GM12878 (cell line): ENCODE data around the gene C1orf52. TPM values are rescaled to one million over a fixed set of nuclear protein-coding genes. Genes with fewer than 3 reads are reported as not detected.

ENCODE experiments used
- ATAC-seq: fragments of 200-7000 bp; cut with Tn5 transposase; 3 replicates; pipeline ENCODE4 v1.9.1; 2020; ENCODE audit warnings: mild to moderate bottlenecking, moderate library complexity
- BruUV-seq: library from RNA; stranded (reverse); fragments of 400-500 nt; replicated peaks from 2 replicates; lab custom pipeline; 2021; lab: Mats Ljungman, UMichigan
- CTCF ChIA-PET: fragments of 300-600 bp; sonication (Branson Sonifier 250); formaldehyde crosslinking; extraction: SDS; loops from one replicate; lab custom pipeline; 2021; ENCODE audit warnings: inconsistent platforms; lab: Yijun Ruan, JAX
- POLR2A ChIA-PET: fragments of 350-600 bp; formaldehyde crosslinking; extraction: SDS; loops from one replicate; lab custom pipeline; 2021; ENCODE audit warnings: inconsistent platforms; lab: Charles Lee
- RAD21 ChIA-PET: fragments of 300-600 bp; sonication (Branson Sonifier 250); formaldehyde crosslinking; loops from one replicate; lab custom pipeline; 2023; ENCODE audit warnings: antibody characterized with exemption; ENCODE audit not compliant: unreplicated experiment; lab: Charles Lee
- SMC1A ChIA-PET: fragments of 300-600 bp; sonication (Branson Sonifier 250); formaldehyde crosslinking; loops from one replicate; lab custom pipeline; 2023; ENCODE audit not compliant: unreplicated experiment, uncharacterized antibody; lab: Charles Lee
- DNase-seq: peaks from one replicate; pipeline ENCODE4 v3.0.0-alpha.2; 2011; ENCODE audit warnings: low read depth, low spot score
- FAIRE-seq: peaks from 3 replicates; lab custom pipeline; 2011; peaks lifted over from hg19 to GRCh38; lab: Jason Lieb, UNC
- H2AFZ ChIP-seq: 2 replicates; pipeline ENCODE4 v1.6.0; 2011; ENCODE audit warnings: low read depth, low read length, control low read depth; ENCODE audit not compliant: control insufficient read depth
- H3K27ac ChIP-seq: 2 replicates; pipeline ENCODE4 v1.5.1; 2011; ENCODE audit warnings: control low read depth; ENCODE audit not compliant: control insufficient read depth, insufficient read depth
- H3K27me3 ChIP-seq, 2 experiments: replicated peaks in 1 of 2; 2 replicates each; pipeline versions ENCODE4 v1.6.0 to v1.6.1; 2011; ENCODE audit warnings: low read length in 1 of 2; ENCODE audit not compliant: control insufficient read depth in 2 of 2, insufficient read depth in 2 of 2
- H3K36me3 ChIP-seq, 2 experiments: 2 replicates each; pipeline ENCODE4 v1.5.1; 2011; ENCODE audit warnings: low read length in 1 of 2; ENCODE audit not compliant: control insufficient read depth in 2 of 2, insufficient read depth in 2 of 2
- H3K4me1 ChIP-seq: 2 replicates; pipeline ENCODE4 v1.6.1; 2011; ENCODE audit warnings: mild to moderate bottlenecking, low read length, moderate library complexity, mixed read lengths; ENCODE audit not compliant: control insufficient read depth, insufficient read depth
- H3K4me2 ChIP-seq: 2 replicates; pipeline ENCODE4 v1.6.0; 2011; ENCODE audit warnings: control low read depth; ENCODE audit not compliant: control insufficient read depth, insufficient read depth
- H3K4me3 ChIP-seq: fragments of 200-600 bp; sonication (generic); 2 replicates; pipeline ENCODE4 v1.5.1; 2016
- H3K79me2 ChIP-seq: 2 replicates; pipeline ENCODE4 v1.6.0; 2011; ENCODE audit warnings: low read length; ENCODE audit not compliant: control insufficient read depth, insufficient read depth
- H3K9ac ChIP-seq: 2 replicates; pipeline ENCODE4 v1.8.0; 2011; ENCODE audit warnings: low read length, control low read depth, mixed read lengths; ENCODE audit not compliant: control insufficient read depth, insufficient read depth
- H3K9me3 ChIP-seq: replicated peaks from 3 replicates; pipeline ENCODE4 v1.5.1; 2011; ENCODE audit warnings: mild to moderate bottlenecking, low read length; ENCODE audit not compliant: control insufficient read depth, insufficient read depth
- H4K20me1 ChIP-seq: 2 replicates; pipeline ENCODE4 v1.6.0; 2011; ENCODE audit not compliant: control insufficient read depth, insufficient read depth
- CHD4 ChIP-seq: fragments of 200-600 bp; sonication (generic); IDR thresholded peaks from 2 replicates; pipeline ENCODE4 v1.6.1; 2016; ENCODE audit warnings: mild to moderate bottlenecking
- FOS ChIP-seq: IDR thresholded peaks from 3 replicates; pipeline ENCODE4 v1.6.1; 2011; ENCODE audit warnings: borderline replicate concordance; ENCODE audit not compliant: insufficient read length; ENCODE audit errors: extremely low read depth
- NFYA ChIP-seq: IDR thresholded peaks from 2 replicates; pipeline ENCODE4 v1.6.1; 2011; ENCODE audit warnings: low read depth, mild to moderate bottlenecking, low read length, improper control_type of control experiment, borderline replicate concordance
- PAX8 ChIP-seq: fragments of 450-650 bp; IDR thresholded peaks from 2 replicates; pipeline ENCODE4 v1.6.1; 2017; ENCODE audit warnings: mild to moderate bottlenecking, moderate library complexity
- POLR2AphosphoS2 ChIP-seq: IDR thresholded peaks from 2 replicates; pipeline ENCODE4 v1.6.1; 2011; ENCODE audit warnings: low read depth, mild to moderate bottlenecking, low read length, improper control_type of control experiment, moderate library complexity
- SMC3 ChIP-seq: IDR thresholded peaks from 2 replicates; pipeline ENCODE4 v1.6.1; 2011; ENCODE audit warnings: low read length, improper control_type of control experiment, borderline replicate concordance
- ZNF24 ChIP-seq: fragments of 450-650 bp; IDR thresholded peaks from 2 replicates; pipeline ENCODE4 v1.6.1; 2017; ENCODE audit warnings: antibody characterized with exemption, mild to moderate bottlenecking
- WGBS: methylation state at CpG from one replicate; pipeline ENCODE4 v1.1.6; 2016; ENCODE audit warnings: low lambda C conversion rate; ENCODE audit not compliant: insufficient replicate concordance, insufficient coverage; ENCODE audit errors: missing lambda C conversion rate; 5-methylcytosine and 5-hydroxymethylcytosine counted together
- in situ Hi-C: fragments of 300-500 bp; cut with MboI; formaldehyde crosslinking; loops from 9 replicates; pipeline ENCODE4 v1.14.3; 2018; ENCODE audit warnings: mixed read lengths
- intact Hi-C: fragments of 100-400 bp; cut with micrococcal nuclease; formaldehyde crosslinking; loops from one replicate; pipeline ENCODE4 v1.14.2; 2022; ENCODE audit not compliant: unreplicated experiment
- polyA plus RNA-seq, 11 experiments: library from polyadenylated mRNA; depleted of rRNA in 4 of 11; unstranded in 6 of 11; stranded (reverse) in 5 of 11; fragments of >200 nt; fragmentation: Nextera tagmentation in 4 of 11; fragmentation: Illumina TruSeq in 1 of 11; extraction: Ambion mirVana in 4 of 11; extraction: Trizol in 1 of 11; gene quantifications; 1 replicate in 1 of 11; 2 replicates in 10 of 11; pipeline versions ENCODE4 v1.2.1 to v1.2.3, GENCODE V29; 2011 to 2016; ENCODE audit warnings: inconsistent platforms in 2 of 11, missing spikeins in 2 of 11, low read depth in 1 of 11
- total RNA-seq, 4 experiments: library from RNA; depleted of rRNA in 3 of 4; stranded (reverse); fragments of >200 nt in 3 of 4; fragmentation: Illumina TruSeq in 1 of 4; extraction: Trizol in 1 of 4; gene quantifications; 2 replicates each; pipeline versions ENCODE4 v1.2.1 to v1.2.3, GENCODE V29; 2013 to 2021
- TF ChIP-seq, protein P1 (sequence below): fragments of 450-650 bp; IDR thresholded peaks from 2 replicates; pipeline ENCODE4 v1.6.1; 2017; ENCODE audit warnings: mild to moderate bottlenecking, low read depth, inconsistent platforms; ENCODE audit not compliant: poor library complexity, severe bottlenecking

Gene C1orf52
- total and polyA plus RNA-seq, 10 of the 15 experiments (the other 5 are each of a cell fraction or from before 2014, with no cell fraction given), result 9.4 to 39.5 (median 17.6) TPM

DNA sequence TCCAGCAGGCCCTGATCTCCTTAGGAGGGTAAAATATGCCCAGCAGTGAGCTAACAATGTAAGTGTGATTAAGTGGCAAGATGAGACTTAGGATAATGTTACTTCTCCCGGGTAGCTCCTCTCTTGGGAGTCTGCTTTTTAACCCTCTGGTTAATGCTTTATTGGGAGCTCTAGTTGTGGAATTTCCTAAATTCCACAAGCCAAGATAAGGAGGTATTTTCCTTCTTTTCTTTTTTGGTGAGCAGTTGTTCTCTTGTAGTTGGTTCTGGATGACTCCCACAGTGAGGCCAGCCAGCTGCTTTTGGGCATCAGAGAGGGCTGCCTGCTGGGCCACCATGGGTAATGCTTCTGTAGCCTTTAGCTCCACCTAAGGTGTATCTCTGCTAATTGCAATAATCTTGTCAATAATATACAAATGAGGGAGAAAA lies 19.3 kb downstream of the C1orf52 start (continued):
- peak; percentile 17; the same call in 1 of the 2 replicates for TF ChIP-seq SMC3

DNA sequence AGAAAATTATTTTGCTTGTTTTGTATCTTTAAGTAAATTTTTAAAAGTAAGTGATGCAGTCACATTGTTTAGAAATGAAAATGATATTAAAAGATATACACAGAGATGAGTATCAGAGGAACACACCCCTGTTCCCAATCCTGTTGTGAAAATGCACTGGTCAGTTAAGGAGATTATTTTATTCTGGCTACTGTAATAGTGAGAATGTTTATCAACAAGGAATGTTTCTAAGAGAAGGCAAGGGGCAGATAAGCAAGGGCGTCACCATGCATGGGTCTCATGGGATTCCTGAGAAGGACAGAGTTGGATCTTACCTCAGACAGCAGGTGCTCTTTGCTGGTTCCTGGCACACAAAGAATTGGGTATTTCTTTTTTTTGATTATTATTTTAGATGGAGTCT lies 21.8 kb downstream of the C1orf52 start:
- ChIA-PET SMC1A (no interaction called here), POLR2A (no interaction called here), RAD21 (no interaction called here), CTCF (no interaction called here)
- TF ChIP-seq POLR2AphosphoS2 (no peak), NFYA (no peak), ZNF24 (no peak), PAX8 (no peak), CHD4 (no peak), FOS (no peak)
- TF ChIP-seq, protein P1, sequence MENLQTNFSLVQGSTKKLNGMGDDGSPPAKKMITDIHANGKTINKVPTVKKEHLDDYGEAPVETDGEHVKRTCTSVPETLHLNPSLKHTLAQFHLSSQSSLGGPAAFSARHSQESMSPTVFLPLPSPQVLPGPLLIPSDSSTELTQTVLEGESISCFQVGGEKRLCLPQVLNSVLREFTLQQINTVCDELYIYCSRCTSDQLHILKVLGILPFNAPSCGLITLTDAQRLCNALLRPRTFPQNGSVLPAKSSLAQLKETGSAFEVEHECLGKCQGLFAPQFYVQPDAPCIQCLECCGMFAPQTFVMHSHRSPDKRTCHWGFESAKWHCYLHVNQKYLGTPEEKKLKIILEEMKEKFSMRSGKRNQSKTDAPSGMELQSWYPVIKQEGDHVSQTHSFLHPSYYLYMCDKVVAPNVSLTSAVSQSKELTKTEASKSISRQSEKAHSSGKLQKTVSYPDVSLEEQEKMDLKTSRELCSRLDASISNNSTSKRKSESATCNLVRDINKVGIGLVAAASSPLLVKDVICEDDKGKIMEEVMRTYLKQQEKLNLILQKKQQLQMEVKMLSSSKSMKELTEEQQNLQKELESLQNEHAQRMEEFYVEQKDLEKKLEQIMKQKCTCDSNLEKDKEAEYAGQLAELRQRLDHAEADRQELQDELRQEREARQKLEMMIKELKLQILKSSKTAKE, result no peak
- Histone ChIP-seq H3K9ac (no peak overlapping the region), H4K20me1 (no peaks in the 10 kb centered on the region), H3K27ac (no peak overlapping the region), H3K4me1 (no peaks in the 10 kb centered on the region), H3K4me2 (no peak overlapping the region), H2AFZ (no peak overlapping the region), H3K36me3 (no peaks in the 10 kb centered on the region), H3K27me3 (no peaks in the 10 kb centered on the region; a peak in 1 of 4 replicates), H3K9me3 (no peaks in the 10 kb centered on the region), H3K79me2 (no peaks in the 10 kb centered on the region), H3K4me3 (no peak overlapping the region)
- FAIRE-seq (no peak), ATAC-seq (no peak), DNase-seq (no peak)
- in situ Hi-C loops, result no loop called here
- intact Hi-C loops, result no loop called here
- BruUV-seq, result no TSS peak
- 31% methylated on average over 1 of the region's 1 CpG for WGBS
